SIG-M5 treated with dmso at 0.1 percent for 504 hours (cell line): ENCODE measurements around the gene AMPD2.
A peak's percentile ranks its signal among the peaks of the same experiment; 100 is the strongest.

Source experiments
- DNase-seq: peaks from one replicate; lab custom pipeline; 2025; ENCODE audit not compliant: unreplicated experiment; lab: John Stamatoyannopoulos, UW

Gene AMPD2

DNA sequence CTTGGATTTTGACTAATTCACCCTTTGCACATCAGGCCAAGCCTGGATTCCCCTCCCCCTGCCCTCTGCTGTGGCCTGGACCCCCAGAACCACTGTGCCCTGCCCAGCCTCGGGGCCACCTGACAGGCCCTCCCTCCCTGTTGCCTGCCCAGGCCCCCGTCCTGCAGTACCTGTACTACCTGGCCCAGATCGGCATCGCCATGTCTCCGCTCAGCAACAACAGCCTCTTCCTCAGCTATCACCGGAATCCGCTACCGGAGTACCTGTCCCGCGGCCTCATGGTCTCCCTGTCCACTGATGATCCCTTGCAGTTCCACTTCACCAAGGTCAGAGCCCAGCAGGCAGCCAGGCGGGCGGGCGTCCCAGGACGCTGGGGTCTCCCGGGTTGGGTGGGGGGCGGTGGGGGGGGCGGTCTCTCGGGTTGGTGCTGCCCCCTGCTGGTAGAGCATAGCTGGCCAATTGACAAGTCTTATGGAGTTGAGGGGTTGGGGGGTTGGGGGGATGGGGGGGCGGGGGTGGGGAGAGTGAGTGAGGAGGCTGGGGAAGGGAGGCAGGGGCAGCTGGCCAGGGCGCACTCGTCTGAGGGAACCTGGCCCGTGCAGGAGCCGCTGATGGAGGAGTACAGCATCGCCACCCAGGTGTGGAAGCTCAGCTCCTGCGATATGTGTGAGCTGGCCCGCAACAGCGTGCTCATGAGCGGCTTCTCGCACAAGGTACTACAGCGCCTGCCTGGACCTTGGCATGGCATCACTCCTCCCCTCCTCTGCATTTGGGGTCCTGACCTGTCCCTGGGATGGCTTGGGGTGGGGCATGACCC is 10.7 kb downstream of the AMPD2 start:
- no peak for DNase-seq

- no peak for DNase-seq
These were observed 11.4 kb downstream of the AMPD2 start for GRCh38 chr1:109630898-109631512.

DNA sequence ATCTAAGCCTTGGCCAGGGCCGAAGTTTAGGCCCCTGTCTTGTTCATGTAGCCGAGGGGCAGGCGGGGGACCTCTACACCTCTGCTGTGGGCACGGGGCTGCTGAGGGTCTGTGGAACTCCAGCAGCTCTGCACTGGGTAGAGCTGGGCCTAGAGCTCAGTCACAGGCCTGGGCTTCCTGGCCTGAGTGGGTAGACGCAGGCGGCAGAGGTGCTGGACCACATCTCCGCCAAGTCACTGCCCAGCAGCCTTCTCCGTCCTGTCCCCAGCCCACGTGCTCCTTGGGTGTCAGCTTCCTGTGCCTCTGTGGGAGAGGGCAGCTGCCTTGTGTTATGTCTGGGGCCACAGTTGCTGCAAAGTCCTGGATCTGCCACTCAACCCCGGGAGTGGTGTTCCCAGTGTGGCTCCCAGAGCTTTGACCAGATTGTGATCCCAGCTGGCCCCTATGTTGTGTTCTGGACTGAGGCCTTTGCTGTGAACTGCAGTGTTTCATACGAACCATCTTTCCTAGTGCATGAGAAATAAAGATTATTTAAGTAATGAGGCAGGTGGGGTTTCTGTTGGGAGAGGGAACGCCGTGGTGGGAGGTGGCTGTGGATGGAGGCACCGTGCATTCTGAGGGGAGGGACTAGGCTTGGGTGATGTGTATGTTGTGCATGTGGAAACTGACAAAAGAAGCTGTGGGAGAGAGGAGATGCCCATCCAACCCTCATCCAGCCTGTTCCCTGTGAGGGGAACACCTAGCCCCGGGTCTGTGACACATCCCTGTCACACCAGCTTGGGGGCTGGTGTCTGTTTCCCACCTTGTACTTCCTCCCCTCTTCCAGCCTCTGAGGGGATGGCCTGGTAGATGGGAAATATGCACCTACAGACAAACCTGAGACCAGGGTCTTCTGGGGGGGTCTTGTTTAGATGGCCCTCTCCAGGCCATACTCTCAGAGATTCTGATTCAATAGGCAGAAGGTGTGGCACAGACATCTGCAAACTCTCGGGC is 12.2 kb downstream of the AMPD2 start:
- no peak for DNase-seq

DNA sequence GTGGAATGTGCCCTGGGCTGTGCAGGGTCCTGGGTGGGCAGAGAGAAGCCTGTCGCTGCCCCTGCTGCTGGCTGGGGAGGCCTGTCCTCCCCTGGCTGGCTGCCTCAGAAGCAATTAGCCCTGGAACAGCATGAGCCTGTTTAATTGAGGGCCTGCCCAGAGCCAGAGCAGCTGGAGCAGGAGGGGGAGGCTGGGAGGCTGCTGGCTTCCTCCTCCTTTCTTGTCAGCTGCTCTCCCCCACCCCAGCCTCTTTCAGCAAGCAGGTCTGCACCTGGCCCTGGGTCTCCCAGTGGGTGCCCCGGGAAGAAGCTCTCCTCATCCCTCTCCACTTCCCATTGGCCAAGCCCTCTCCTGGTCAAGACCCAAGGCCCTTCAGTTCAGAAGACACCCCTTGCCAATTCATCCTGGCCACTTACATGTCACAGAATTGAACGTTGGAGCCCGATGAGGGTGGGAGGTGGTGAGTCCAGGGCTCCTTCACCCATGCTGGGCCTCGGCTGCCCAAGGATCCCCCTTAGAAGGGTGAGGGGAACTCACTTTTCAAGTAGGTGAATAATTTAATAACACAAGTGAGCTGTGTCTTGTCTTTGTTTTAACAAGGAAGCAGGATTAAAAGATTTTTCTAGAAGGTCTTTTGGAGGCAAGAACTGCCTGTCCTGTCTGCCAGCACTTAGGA is 13.2 kb downstream of the AMPD2 start:
- DNase-seq = no peak

GRCh38 chr1:109634292-109634691 is 14.7 kb downstream of the AMPD2 start:
- DNase-seq = no peak

DNA sequence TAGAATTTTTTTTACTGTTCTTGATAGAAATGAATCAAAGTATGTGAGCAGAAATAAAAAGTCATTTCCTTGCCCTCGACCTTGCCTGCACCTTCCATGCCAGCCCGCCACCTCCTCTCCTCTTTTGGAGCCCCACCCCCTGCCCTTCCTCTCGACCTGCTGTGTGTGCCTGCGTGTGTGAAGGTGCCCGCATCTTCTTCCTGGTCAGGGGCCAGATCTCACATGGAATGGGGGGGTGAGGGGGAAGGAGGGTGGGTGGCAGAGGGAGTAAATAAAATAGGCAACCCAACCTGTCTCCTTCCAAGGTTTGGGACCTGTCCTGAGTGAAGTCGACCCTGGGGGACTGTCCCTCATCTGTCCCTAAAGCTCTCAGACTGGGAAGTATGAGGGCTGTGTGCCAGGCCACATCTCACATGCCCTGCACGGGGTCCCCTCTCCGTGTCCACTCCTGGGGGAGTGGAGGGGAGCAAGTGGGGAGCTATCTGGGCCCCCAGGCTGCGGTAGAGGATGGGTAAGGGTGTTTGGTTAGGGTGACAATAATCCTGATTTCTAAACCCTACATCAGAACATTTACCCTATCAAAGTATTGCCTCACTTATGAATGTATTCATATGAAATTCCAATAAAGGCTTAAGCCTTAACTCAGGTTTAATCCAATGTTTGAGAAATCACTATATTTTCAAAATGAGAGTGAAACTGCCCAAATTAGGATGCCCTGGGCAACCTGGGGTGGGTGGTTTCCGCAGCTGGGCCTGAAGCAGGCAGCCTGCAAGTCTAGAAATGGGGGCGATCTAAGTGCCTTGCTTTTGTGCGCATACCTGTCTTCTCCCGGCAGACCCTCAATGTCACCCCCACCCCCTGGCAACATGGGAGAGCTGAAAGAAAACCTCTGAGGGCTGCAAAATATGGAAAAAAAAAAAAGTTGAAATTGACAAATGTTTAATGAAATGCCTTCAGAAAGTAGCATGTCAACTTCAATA is 15.4 kb downstream of the AMPD2 start:
- no peak for DNase-seq

GRCh38 chr1:109635862-109636200 is 16.2 kb downstream of the AMPD2 start:
- no peak for DNase-seq

DNA sequence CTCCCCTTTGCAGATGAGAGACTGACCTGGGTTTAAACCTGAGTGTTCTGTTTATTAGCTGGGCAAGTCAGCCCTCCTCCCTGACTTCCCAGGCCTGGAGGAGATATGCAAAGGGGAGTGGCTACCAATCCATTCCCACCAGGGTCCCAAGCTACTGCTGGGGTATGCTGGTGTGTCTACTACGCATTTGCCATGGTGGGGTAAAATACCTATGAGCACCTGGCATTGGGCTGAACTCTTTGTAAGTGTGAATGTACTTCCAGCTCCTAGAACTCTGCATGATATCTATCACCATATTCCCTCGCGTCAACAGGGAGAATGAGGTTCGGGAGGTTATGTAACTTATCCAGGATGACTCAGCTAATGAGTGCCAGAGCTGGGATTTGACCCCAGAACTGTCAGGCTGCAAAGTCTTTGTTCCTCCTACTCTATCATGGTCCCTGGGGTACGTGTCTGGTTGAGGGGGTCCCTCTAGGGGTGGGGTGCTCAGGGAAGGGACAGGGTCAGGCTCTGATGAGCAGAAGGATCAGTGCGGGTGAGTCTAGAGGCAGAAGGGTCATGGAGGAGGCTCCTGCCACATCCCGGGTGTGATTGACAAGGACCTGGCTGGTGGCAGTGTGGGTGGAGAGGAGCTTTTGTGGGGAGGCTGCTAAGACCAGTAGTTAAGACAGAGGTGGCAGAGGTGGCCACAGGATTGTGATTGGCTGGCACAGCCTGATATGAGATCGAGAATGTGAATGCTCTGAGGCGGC is 16.7 kb downstream of the AMPD2 start:
- DNase-seq = peak; percentile 25

DNA sequence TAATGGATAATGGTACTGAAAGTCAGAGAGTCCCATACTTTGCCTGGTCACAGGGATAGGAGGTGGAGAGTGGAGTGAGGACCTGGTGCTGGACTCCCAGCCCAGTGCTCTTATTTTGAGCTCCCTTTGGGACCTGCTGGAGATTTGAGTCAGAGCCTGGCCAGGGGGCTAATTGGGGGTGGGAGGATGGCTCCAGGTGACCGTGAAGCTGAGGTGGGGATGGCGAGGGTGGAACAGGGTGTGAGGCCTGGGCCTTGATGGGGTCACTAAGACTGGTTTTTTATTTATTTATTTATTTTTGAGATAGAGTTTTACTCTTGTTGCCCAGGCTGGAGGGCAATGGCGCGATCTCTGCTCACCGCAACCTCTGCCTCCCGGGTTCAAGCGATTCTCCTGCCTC is 17.8 kb downstream of the AMPD2 start:
- DNase-seq = no peak

DNA sequence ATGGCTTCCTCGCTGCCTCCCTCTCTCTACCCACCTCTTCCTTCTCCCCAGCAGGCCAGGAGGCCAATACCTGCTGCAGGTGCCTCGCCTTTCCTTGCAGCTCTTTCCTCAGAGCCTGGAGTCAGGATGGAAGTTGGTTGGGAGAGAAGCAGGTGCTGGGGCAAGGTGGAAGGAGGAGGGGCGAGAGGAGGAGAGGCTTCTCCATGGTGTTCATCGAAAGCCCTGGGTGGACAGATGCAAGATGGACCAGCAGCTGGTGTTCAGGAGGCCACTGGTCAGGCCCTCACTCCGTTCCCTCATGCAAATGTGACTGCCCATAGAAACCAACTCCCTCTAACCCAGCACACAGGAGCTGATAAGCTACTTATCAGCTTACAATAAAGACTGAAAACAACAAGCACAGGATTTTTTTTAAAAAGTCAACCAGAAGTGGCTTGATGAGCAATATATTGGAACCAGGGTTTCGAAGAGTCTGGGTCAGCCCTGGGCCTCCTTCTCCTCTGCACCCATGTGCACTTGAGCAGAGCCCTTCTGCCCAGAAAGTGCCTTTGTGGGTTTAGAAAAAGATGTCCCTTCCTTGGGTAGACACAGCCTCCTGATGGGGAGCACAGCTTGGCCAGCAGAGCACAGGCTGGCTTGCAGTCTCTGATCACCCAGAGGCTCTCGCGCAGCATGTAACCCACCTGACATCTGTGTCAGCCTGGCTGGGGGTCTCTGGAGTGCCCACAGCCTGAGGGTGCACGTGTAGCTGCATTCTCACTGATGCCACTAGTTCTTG is 19.6 kb downstream of the AMPD2 start:
- no peak for DNase-seq

- DNase-seq = no peak
These were observed 20.2 kb downstream of the AMPD2 start for GRCh38 chr1:109639841-109640184.

- peak; percentile 58 for DNase-seq
These were observed 20.7 kb downstream of the AMPD2 start for GRCh38 chr1:109640285-109640865.

GRCh38 chr1:109641078-109641740 is 21.6 kb downstream of the AMPD2 start:
- no peak for DNase-seq

GRCh38 chr1:109641861-109642260 is 22.2 kb downstream of the AMPD2 start:
- DNase-seq = no peak

DNA sequence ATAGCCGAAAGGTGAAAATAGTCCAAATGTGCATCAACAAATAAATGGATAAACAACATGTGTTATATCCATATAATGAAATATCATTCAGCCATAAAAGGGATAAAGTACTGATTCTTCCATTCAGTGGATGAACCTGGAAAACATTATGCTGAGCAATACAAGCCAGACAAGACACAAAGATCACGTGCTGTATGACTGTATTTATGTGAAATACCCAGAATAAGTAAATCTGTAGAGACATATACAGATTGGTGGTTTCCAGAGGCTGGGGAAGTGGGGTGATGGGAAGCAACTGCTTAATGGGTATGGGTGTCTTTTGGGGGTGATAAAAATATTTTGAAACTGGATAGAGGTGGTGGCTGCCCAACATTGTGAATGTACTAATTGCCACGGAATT is 23.0 kb downstream of the AMPD2 start:
- no peak for DNase-seq

- peak; percentile 68 for DNase-seq
These were observed 24.0 kb downstream of the AMPD2 start for GRCh38 chr1:109643385-109644230.

DNA sequence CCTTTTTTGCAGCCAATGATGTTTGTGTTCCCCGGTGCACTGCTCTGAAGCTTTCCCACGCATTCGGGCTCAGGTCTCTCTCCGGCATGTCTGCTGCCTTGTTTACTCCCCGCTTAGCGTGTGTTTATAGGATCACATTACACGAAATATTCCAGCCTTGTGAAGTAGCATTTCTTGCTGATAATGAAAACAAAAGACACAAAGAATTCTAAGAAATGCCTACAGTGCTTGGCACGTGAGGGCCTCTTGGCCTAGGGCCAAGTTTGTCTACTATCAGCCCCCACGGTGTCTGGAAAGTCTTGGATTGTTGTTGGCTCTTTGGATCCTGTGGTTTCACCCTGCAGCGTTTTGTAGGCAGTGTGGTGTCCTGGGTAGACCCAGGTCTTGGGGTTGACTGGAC is 25.0 kb downstream of the AMPD2 start:
- DNase-seq = no peak
